Activated T-helper 17 cell treated with anti-CD3 and anti-CD28 coated beads, Interleukin-2, amount 50 U/mL, for 72 hours (primary cell): Measurements from ENCODE around the gene ARF1. TPM values are rescaled to one million over a fixed set of nuclear protein-coding genes. Genes with fewer than 3 reads are reported as not detected.
A peak's percentile ranks its signal among the peaks of the same experiment; 100 is the strongest.

Experiments
- ATAC-seq: fragments of 150-1000 bp; cut with Tn5 transposase; replicated peaks from 2 replicates; pipeline ENCODE4 v1.10.0; 2021; ENCODE audit warnings: mild to moderate bottlenecking, moderate library complexity
- H3K27ac Mint-ChIP-seq: one replicate; pipeline ENCODE4 v1.8.0; 2022; ENCODE audit warnings: mixed read lengths
- H3K27me3 Mint-ChIP-seq: one replicate; pipeline ENCODE4 v1.8.0; 2022; ENCODE audit warnings: mixed read lengths
- H3K36me3 Mint-ChIP-seq: one replicate; pipeline ENCODE4 v1.8.0; 2022; ENCODE audit warnings: low read depth, mild to moderate bottlenecking, mixed read lengths
- H3K4me1 Mint-ChIP-seq: one replicate; pipeline ENCODE4 v1.8.0; 2022; ENCODE audit warnings: mixed read lengths
- H3K4me3 Mint-ChIP-seq: one replicate; pipeline ENCODE4 v1.8.0; 2022; ENCODE audit warnings: mild to moderate bottlenecking, mixed read lengths
- H3K9me3 Mint-ChIP-seq: one replicate; pipeline ENCODE4 v1.8.0; 2022; ENCODE audit warnings: mixed read lengths
- total RNA-seq, 2 donors: library from RNA; stranded (reverse); gene quantifications; one replicate each; pipeline ENCODE4 v1.2.3, GENCODE V29; 2022

The ARF1 gene
- total RNA-seq, 2 donors from 2014 or later, result 288 to 364 TPM

- no peaks in the 10 kb centered on the region for H3K27me3 Mint-ChIP-seq
- H3K4me3 Mint-ChIP-seq, result peak overlapping the region; percentile 98
- peak overlapping the region; percentile 42 for H3K27ac Mint-ChIP-seq
- H3K4me1 Mint-ChIP-seq, result peaks cover 14% of the 10 kb centered on the region
- H3K36me3 Mint-ChIP-seq, result peaks cover 62% of the 10 kb centered on the region
- no peak for ATAC-seq
- no peaks in the 10 kb centered on the region for H3K9me3 Mint-ChIP-seq
These were observed 60.2 kb downstream of the ARF1 start for GRCh38 chr1:228142701-228143136.

- peak overlapping the region; percentile 98 for H3K4me3 Mint-ChIP-seq
- peaks cover 62% of the 10 kb centered on the region for H3K36me3 Mint-ChIP-seq
- no peaks in the 10 kb centered on the region for H3K9me3 Mint-ChIP-seq
- no peaks in the 10 kb centered on the region for H3K27me3 Mint-ChIP-seq
- no peak for ATAC-seq
- peak overlapping the region; percentile 42 for H3K27ac Mint-ChIP-seq
- H3K4me1 Mint-ChIP-seq, result peaks cover 14% of the 10 kb centered on the region
These were observed 61.1 kb downstream of the ARF1 start for GRCh38 chr1:228143480-228144192.

- Mint-ChIP-seq H3K4me1 (peaks cover 14% of the 10 kb centered on the region), H3K9me3 (no peaks in the 10 kb centered on the region), H3K4me3 (peak overlapping the region; percentile 98), H3K36me3 (peaks cover 62% of the 10 kb centered on the region), H3K27me3 (no peaks in the 10 kb centered on the region), H3K27ac (no peak overlapping the region)
- ATAC-seq, result no peak
These were observed 61.9 kb downstream of the ARF1 start for GRCh38 chr1:228144193-228144992.

- H3K4me3 Mint-ChIP-seq, result no peak overlapping the region
- H3K4me1 Mint-ChIP-seq, result peaks cover 14% of the 10 kb centered on the region
- H3K9me3 Mint-ChIP-seq, result no peaks in the 10 kb centered on the region
- H3K27me3 Mint-ChIP-seq, result no peaks in the 10 kb centered on the region
- no peak for ATAC-seq
- no peak overlapping the region for H3K27ac Mint-ChIP-seq
- H3K36me3 Mint-ChIP-seq, result peaks cover 59% of the 10 kb centered on the region
These were observed 62.5 kb downstream of the ARF1 start for GRCh38 chr1:228144993-228145343.

- no peak for ATAC-seq
- Mint-ChIP-seq H3K4me3 (no peak overlapping the region), H3K4me1 (peaks cover 14% of the 10 kb centered on the region), H3K36me3 (peaks cover 53% of the 10 kb centered on the region), H3K9me3 (no peaks in the 10 kb centered on the region), H3K27ac (no peak overlapping the region), H3K27me3 (no peaks in the 10 kb centered on the region)
These were observed 63.2 kb downstream of the ARF1 start for GRCh38 chr1:228145463-228146416.

- Mint-ChIP-seq H3K4me1 (peaks cover 14% of the 10 kb centered on the region), H3K4me3 (no peak overlapping the region), H3K27ac (no peak overlapping the region), H3K36me3 (peaks cover 44% of the 10 kb centered on the region), H3K9me3 (no peaks in the 10 kb centered on the region), H3K27me3 (no peaks in the 10 kb centered on the region)
- ATAC-seq, result no peak
These were observed 64.1 kb downstream of the ARF1 start for GRCh38 chr1:228146417-228147150.

- Mint-ChIP-seq H3K36me3 (peaks cover 38% of the 10 kb centered on the region), H3K27me3 (no peaks in the 10 kb centered on the region), H3K4me1 (peaks cover 14% of the 10 kb centered on the region), H3K9me3 (no peaks in the 10 kb centered on the region), H3K27ac (no peak overlapping the region), H3K4me3 (no peak overlapping the region)
- ATAC-seq, result no peak
These were observed 64.7 kb downstream of the ARF1 start for GRCh38 chr1:228147151-228147693.

GRCh38 chr1:228147768-228148167, 65.3 kb downstream of the ARF1 start:
- Mint-ChIP-seq H3K9me3 (no peaks in the 10 kb centered on the region), H3K4me3 (no peak overlapping the region), H3K27ac (no peak overlapping the region), H3K36me3 (peaks cover 32% of the 10 kb centered on the region), H3K4me1 (peaks cover 14% of the 10 kb centered on the region), H3K27me3 (no peaks in the 10 kb centered on the region)
- no peak for ATAC-seq

GRCh38 chr1:228148196-228148861, 65.8 kb downstream of the ARF1 start:
- no peaks in the 10 kb centered on the region for H3K27me3 Mint-ChIP-seq
- H3K27ac Mint-ChIP-seq, result no peak overlapping the region

More at GRCh38 chr1:228148196-228148861, 65.8 kb downstream of the ARF1 start:
- Mint-ChIP-seq H3K4me1 (peaks cover 9% of the 10 kb centered on the region), H3K36me3 (peaks cover 27% of the 10 kb centered on the region), H3K9me3 (no peaks in the 10 kb centered on the region), H3K4me3 (no peak overlapping the region)
- ATAC-seq, result no peak

Other genes starting within 250 kb of the ARF1 start
- under 1 TPM; 0.09 to 0.24 TPM for gene WNT9A, start 134.8 kb upstream of the ARF1 start, total RNA-seq
- gene WNT3A, start 75.7 kb upstream of the ARF1 start, total RNA-seq, result not detected
- 10 to 100 TPM; 18.3 TPM for gene C1orf35, start 20.6 kb downstream of the ARF1 start, total RNA-seq
- gene MRPL55, start 26.6 kb downstream of the ARF1 start, total RNA-seq, result 10 to 100 TPM; 42.3 to 48.6 TPM
- 100 to 1,000 TPM; 284 to 285 TPM for gene GUK1, start 57.6 kb downstream of the ARF1 start, total RNA-seq
- gene GJC2, start 67.2 kb downstream of the ARF1 start, total RNA-seq, result under 1 TPM; 0.43 to 0.61 TPM
- gene IBA57, start 83.1 kb downstream of the ARF1 start, total RNA-seq, result 1 to 10 TPM; 6.6 to 8.8 TPM
- gene OBSCN, start 125.3 kb downstream of the ARF1 start, total RNA-seq, result 10 to 100 TPM; 10.8 to 60.0 TPM